Vagina (tissue), 2 donors: Measurements from ENCODE around the gene CRISPLD2.

Experiments used
- CTCF ChIP-seq, 3 experiments: fragments of 450-650 bp in 2 of 3; fragments of 200-600 bp in 1 of 3; sonication (generic) in 1 of 3; IDR thresholded peaks; one replicate each; pipeline ENCODE4 v1.5.1; 2017 to 2019; ENCODE audit warnings: antibody characterized with exemption in 3 of 3, mild to moderate bottlenecking in 2 of 3, moderate library complexity in 2 of 3
- POLR2A ChIP-seq, 2 donors: fragments of 450-650 bp; IDR thresholded peaks; one replicate each; pipeline ENCODE4 v1.6.1; 2017; ENCODE audit warnings: antibody characterized with exemption in 2 of 2, mild to moderate bottlenecking in 2 of 2, moderate library complexity in 2 of 2
- POLR2AphosphoS5 ChIP-seq, 2 donors: sonication (generic); formaldehyde crosslinking; IDR thresholded peaks; one replicate each; pipeline ENCODE4 v1.9.0; 2017; ENCODE audit warnings: antibody characterized with exemption in 2 of 2, mild to moderate bottlenecking in 2 of 2, low read depth in 1 of 2; ENCODE audit not compliant: insufficient read depth in 1 of 2

- TF ChIP-seq POLR2AphosphoS5 (IDR thresholded peaks at IDR 0.05; ENCODE audit: insufficient read depth in 1 of 2, low read depth in 1 of 2) (peak in 1 of 2 donors; percentile 37), CTCF (IDR thresholded peaks at IDR 0.05) (no peak), POLR2A (IDR thresholded peaks at IDR 0.05) (no peak)
These were observed 33.7 kb downstream of the CRISPLD2 start for GRCh38 chr16:84853534-84853933.
